Daoy (cell line): Measurements from ENCODE around the gene CBX6. TPM values are rescaled to one million over a fixed set of nuclear protein-coding genes. Genes with fewer than 3 reads are reported as not detected.
"Not testable (repeated sequence)": the region's sequence is repeated elsewhere in the genome, so short reads cannot be mapped to it uniquely, and the experiment has no call there.

Source experiments
- DNase-seq: peaks from one replicate; pipeline ENCODE4 v3.0.0-alpha.2; 2015; ENCODE audit warnings: low read depth
- total RNA-seq: library from RNA; depleted of rRNA; stranded (reverse); fragments of >200 nt; shearing (Covaris generic); gene quantifications from 2 replicates; pipeline ENCODE4 v1.2.3, GENCODE V29; 2014; rRNA removed

CBX6 gene
- 25.5 and 32.5 TPM in 2 replicates for total RNA-seq

DNA sequence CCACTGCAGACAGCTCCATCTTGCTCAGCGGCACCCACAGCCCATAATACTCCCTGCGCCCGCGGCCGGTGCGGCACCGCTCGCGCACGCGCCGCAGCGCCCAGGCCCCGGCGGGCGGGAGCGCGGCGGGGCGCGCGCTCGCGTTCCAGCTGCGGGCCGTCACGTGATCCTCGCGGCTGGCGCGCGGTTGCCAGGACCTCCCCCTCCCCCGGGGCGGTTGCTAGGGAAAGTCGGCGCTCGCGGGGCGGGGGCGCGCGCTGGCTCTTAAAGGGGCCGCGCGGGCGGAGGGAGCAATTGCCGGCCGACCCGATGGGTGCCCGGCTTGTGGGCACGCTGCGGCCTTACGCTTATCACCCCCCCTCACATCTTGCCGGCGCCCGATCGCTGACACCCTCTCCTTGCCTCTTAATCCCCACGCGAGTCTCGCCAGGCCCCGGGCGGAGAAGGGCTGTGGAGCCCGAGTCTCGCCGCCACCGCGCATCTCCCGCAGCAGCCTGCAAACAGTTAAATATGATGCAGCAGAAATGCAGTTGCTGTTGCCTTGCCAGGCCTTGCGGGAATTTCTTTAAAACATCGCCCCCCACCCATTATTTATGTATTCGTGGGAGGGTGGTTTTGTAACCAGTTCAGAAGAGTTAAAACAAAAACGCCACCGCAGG lies at the start of gene CBX6:
CBX6 (minus strand) TSS at position 45 of the 659 bp plus-strand sequence; CDS start at position 19, 26 bp downstream.
- peak; percentile 94 for DNase-seq

DNA sequence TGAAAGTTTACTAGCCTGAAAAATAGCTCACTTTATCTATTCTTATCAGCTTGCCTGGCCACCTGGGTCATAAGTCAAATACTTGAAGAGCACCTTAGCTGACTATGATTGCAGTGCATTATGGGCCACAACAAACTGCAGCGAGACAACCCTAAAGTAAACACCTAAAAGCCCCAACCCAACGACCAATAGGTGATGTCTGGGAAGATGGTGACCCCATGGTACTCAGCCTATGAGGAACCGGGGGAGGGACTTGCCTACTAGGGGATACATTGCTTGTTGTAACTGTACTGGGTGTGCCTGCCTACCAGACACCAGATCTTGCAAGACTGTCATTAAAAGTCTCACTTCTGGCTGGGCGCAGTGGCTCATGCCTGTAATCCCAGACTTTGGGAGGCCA lies 49.8 kb upstream of the CBX6 start:
- DNase-seq: no peak

DNA sequence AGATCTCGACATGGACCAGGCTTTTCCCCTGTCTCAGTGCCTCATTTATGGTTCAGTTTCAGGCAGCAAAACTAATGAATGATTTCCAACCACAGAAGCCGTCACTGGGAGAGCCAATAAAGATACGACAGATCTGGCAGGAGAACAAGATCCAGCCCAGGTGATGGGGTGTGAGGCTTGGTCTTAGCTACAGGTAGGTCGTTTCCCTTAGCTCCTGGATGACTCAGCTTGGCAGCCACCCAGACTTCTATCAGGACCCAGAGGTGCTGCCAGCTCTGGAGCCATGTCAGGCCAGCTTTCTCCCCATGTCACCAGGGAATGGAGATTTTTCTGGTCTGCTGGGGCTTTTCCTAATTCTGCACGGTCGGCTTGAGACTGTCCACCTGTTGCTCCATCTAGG lies 49.1 kb upstream of the CBX6 start:
- DNase-seq: no peak

DNA sequence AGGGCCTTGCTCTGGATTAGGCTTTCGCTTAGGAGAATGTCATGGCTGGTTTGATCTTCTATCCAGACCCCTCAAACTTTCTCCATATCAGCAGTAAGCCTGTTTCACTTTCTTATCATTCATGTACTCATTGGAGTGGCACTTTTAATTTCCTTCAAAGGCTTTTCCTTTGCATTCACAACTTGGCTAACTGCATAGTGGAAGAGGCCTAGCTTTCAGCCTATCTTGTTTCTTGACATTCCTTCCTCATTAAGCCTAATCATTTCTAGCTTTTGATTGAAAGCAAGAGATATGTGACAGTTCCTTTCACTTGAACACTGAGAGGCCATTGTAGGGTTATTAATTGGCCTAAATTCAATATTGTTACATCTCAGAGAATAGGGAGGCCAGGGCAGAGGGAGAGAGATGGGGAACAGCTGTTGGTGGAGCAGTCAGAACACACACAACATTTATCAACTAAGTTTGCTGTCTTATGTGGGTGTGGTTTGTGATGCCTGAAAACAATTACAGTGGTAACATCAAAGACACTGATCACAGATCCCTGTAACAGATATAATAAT lies 47.7 kb upstream of the CBX6 start:
- no peak for DNase-seq

DNA sequence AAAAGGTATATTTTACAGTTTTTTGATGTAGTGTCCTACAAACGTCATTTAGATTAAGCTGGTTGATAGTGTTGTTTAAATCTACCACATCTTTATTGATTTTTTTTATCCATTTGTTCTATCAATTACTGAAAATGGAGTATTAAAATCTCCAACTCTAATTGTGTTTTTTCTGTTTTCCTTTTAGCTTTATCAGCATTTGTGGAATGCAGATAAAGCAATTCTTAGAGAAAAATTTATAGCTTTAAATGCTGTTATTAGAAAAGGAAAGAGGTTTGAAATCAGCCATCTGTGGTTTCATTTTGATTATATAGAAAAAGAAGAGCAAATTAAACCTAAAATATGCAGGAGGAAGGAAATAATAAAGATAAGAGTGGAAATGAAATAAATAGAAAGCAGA lies 39.4 kb upstream of the CBX6 start:
- DNase-seq: no peak

DNA sequence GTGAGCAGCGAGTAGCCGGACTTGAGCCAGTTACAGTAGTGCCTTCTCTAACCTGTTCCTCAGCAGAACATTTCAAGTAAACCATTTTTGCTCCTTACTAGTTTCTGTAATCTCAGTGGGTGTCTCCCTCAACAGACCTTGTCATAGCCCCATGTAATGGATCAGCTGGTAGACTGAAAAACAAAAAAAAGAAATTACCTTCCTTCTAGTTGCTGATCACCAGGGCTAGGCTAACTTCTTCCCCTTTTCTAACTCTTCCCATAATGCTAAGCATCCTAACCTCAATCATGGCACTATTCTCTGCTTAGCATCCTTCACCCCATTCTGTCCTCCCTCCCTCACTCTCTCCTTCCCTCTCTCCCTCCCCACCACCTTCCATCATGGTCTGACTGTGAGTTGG lies 35.8 kb upstream of the CBX6 start:
- DNase-seq: no peak

DNA sequence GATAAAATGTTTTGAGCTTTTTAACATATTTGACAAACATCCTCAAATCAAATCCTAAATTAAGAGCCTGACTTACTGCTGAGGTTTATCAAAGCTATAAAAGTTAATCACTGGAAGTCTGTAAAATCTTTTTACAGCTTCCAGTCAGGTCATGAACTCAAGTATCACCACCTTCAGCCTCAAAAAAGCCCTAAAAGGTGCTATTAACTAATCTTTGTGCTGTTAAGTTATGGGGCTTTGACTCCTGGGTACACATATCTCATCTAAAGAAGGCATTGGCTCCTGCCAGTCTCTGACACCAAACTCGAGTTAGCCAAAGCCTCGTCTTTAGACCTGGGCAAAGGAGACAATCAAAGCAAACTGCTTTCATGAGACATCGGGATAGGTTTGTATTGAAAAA lies 34.0 kb upstream of the CBX6 start:
- no peak for DNase-seq

DNA sequence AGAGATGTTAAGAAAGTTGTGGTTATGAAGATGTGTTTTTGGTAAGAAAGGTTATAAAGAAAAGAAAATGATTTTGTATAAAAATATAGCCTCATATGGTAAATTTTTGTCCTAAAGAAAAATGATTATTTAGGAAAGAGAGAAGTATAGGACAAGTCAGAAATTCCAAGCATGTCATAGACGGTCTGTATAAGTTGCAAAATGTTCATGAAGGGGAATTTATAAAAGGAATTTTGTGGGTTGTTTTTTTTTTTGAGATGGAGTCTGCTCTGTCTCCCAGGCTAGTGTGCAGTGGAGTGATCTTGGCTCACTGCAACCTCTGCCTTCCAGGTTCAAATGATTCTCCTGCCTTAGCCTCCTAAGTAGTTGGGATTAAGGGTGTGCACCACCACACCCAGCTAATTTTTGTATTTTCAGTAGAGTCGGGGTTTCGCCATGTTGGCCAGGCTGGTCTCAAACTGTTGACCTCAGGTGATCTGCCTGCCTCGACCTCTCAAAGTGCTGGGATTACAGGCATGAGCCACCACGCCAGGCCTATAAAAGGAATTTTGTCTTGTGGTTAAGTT lies 32.1 kb upstream of the CBX6 start:
- DNase-seq: not testable (repeated sequence)

DNA sequence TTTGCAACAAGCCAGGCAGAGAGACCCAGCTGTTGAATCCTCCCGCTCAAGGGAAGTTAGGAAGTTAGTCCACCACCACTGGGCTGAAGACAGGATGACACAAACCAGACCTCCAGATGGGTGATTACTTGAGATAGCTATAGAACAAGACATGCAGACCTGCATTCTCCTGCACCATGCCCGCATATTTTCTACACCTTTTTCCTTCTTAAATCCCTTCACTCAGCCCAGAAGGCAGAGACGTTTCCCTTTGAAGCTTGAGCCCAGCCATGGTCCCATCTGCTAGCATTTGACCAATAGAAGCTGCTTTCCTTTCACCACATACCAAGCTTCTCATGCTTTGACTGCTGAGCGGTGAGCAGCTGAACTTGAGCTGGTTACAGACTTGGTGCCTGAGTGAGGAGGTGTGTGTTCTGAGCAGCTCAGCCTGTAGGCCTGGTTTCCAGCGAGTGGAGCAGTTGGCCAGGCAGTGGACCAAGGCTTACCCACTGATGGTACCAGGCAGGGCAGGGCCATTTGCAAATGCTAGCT lies 29.2 kb upstream of the CBX6 start:
- DNase-seq: no peak

DNA sequence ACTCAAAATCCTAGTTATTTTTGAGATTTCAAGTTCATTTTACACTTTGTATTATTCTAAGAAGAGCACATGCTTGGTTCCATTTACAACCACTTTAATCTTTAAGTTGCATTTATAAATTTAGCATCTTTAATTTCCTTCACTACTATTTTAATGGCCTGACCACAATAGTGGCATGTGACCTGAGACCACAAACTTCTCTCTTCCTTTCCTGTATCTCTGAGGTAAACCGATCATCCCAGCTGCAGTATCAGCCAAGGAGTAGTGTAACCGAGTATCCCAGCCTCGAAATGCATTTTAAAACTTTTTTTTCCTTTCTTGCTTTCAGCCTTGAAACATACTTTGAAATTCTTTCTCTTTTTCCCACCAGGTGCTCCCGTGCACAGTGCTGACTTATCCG lies 28.7 kb upstream of the CBX6 start:
- DNase-seq: no peak

DNA sequence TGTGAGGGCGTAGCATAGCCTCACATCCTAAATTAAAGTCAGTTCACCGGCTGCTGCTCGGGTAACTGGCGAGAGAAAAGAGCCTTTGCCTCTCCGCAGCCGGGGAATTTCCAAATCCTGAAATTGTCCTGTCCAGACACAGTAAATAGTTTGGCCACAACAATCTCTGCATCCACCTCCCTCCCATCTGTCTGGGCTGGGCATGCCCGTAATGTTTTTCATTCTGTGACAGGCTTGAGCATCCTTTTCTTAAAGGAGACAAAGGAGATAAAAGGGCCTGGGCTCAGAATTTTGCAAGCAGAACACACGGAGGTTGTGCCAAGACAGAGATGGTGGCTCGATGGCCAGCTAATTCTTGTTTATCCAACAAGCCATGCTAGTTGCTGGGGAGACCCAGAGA lies 19.2 kb upstream of the CBX6 start:
- DNase-seq: no peak

DNA sequence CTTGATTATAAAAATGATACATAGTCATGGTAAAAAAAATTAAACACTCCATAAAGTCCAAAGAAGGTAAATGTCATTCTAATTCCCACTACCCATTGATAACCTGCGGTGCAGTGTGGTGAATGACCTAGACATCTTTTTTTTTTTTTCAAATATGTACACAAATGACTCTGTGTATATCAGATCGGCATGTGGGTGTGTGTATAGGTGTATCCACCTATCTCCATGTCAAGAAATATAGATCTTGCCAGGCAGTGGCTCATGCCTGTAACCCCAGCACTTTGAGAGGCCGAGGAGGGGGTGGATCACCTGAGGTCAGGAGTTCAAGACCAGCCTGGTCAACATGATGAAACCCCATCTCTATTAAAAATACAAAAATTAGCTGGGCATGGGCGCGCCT lies 18.4 kb upstream of the CBX6 start:
- DNase-seq: no peak

DNA sequence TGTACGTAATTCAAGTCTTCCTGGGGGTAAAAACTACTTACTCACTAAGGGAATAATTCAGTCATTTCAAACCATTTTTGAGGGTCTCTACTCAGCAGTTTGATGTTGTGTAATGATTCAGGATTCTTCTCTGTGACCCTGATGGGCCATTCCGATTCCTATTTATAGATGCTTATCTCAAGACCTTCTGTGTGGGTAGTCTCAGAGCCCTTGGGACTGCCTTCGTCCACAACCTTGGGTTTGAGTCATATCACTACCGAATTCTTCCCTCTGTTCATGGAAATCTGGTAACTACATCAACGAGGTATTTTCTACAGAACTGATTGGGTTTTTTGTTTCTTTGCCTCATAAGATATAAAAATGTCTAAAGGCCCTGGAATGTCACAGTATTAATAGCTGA lies 14.3 kb upstream of the CBX6 start:
- no peak for DNase-seq

DNA sequence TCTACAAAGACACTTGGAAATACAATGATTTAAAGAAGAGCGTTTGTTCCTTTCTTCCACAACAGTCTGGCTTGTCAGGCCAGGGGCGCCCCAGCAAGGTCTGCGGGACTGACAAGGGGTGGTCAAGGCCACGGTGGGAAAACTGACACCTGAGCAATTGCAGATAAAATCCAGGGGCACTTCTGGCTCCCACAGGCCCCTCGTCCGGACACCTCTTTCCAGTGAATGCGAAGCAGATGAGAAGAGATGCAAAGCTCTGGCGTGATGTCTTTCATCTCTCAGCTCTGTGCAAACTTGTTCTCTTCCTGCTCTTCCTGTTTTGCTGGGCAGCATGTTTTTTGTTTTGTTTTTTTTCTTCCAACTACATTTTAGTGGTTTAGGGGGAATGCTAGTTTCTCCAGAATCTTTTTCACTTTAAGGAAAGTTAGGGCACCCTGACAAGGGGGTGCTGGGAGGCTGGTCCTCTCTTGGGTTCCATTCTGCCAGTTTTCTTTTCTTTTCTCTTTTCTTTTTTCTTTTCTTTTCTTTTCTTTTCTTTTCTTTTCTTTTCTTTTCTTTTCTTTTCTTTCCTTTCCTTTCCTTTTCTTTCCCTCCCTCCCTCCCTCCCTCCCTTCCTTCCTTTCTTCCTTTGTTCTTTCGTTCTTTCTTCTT lies 11.1 kb upstream of the CBX6 start:
- DNase-seq: no peak

DNA sequence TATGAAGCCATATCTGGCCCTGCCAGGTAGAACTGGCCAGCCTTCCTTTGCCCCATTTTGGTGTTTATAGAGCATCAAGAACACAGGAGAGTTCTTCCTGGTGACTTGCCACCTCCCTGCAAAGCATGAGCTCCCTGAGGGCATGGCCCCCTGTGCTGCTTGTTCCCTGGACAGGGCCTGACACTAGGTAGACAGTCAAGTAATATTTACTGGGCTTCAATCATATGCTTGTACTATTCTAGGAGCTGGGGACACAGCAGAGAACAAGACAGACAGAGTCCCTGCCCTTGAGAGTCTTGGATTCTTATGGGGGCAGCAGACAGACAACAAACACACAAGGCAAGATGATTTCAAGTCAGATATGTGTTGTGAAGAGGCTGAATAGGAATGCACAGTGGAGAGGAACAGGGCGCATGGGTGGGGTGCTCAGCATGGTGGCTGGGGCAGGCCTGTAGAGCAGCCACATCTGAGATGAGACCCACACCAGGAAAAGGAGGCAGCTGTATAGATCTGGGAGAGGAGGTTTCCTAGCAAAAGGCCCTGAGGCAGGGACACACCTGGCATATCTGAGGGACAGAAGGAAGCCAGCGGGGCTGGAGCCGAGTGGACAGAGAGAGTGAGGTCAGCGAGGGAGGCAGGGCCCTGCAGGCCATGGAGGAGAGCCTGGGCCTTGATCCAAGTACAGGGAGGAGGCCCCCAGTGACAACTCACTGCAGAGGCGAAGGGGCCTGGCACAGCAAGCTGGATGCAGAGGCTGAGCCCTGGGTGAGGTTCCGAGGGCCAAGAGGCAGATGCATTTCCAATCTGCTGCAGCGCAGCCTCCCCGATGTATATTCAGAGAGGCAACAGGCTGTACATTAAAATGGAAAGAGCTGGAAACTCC lies 10.2 kb upstream of the CBX6 start:
- no peak for DNase-seq

DNA sequence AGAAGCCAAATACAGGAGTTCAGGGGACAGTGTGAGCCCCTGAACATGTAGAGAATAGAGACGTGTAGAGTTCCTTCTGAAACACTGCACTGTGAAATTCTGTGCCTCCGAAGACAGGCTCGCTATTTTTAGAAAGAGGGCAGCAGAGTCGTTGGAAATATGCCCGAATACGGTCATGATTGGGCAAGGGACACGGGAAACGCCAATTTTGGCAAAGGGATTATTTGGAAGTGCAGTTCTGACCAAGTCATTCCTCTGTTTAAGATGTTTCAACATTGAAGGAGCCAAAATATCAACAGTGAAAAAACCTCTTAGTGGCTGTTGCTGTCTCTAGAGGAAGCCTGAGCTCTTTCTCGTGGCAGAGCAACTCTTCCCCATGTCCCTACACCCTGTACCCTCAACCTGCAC lies 9.5 kb upstream of the CBX6 start:
- DNase-seq: no peak

DNA sequence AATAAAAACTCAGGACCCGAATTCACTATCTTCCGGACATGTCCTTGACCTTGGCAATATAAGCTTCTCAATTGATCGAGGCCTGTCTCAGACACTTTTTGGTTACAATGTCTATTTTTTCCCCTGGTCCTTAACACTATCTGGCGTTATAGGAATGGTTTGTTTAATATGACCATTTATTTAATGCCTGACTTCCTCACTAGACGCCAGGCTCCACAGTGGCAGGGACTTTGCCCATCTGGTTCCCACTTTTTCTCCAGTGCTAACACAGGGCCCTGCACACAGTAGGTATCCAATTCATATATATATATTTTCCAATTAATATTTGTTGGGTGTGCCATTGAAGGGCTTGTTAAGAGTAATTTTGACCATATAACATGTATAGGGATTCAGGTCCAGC lies 7.9 kb upstream of the CBX6 start:
- DNase-seq: no peak

DNA sequence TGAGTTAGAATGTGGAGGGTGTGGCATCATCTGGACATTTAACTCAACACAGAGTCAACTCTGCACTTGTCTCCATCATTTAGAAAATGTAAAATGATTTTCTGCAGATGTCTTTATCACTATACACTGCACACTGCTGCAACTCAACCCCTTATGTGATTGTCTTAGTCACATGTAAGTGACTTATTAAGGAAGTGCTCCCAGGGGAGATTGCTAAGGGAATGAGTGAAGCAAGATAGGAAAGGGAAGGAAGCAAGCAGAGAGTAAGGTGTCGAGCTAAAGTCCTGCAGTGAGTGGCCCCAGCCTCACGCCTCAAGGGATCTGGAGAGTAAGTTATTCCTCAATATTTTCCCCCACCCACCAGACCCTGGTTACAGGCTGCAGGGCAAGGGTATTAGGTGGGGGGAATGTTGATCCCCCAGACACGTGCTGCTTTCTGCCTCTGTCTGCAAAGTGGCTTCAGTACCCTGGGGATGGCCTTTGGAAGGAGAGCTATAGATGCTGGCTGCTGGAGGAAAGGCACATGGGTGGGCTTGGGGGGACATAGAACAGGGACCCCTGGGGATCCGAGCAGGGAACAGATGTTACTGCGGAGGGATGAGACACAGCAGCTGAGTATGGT lies 7.2 kb upstream of the CBX6 start:
- DNase-seq: no peak

DNA sequence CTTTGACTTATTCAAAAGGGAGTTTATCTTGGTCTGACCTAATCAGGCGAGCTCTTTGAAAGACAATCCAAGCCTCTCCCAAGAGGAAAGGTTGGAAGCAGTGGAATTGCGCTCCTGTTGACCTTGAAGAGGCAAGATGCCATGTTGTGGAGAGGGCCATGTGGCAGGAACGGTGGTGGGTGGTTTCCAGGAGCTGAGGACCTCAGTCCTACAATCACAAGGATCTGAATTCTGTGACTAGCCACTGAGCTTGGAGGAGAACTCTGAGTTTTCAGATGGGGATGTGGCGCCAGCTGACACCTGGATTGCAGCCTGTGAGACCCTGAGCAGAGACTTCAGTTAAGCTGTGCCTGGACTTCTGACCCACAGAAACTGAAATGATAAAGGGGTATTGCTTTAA lies 6.0 kb upstream of the CBX6 start:
- no peak for DNase-seq

DNA sequence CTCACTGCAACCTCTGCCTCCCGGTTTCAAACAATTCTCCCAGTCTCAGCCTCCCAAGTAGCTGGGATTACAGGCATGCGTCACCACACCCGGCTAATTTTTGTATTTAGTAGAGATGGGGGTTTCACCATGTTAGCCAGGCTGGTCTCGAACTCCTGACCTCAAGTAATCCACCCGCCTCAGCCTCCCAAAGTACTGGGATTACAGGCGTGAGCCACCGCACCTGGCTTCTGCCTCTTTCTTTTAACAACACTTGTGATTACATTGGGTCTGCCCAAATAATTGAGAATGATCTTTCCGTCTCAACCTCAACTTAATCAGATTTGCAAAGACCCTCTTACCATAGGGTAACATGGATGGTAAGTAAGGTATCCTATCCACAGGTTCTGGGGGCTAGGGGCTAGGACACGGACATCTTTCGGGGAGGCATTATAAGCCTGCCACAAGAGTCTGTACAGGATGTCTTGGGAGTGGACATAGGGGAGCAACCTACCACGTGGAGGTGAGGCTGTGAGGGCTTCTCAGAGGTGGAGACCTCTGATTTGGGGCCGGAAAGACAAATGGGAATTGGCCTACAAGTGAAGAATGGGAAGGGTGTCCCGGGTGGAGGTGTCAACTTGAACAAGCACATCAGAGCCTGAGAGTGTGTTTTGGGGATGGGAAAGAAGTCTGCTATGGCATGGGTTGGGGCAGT lies 2.7 kb upstream of the CBX6 start:
- no peak for DNase-seq
